Endothelial cell of umbilical vein (primary cell): ENCODE data around the gene MAT2A. TPM values are rescaled to one million over a fixed set of nuclear protein-coding genes. Genes with fewer than 3 reads are reported as not detected.
A peak's percentile ranks its signal among the peaks of the same experiment; 100 is the strongest.

Source experiments
- Bru-seq: library from RNA; stranded (reverse); fragments of 400-500 nt; gene quantifications from one replicate; lab custom pipeline; 2021; lab: Mats Ljungman, UMichigan
- BruChase-seq, 2 experiments: library from RNA; stranded (reverse); fragments of 400-500 nt; gene quantifications; one replicate each; lab custom pipeline; 2021; lab: Mats Ljungman, UMichigan
- BruUV-seq: library from RNA; stranded (reverse); fragments of 400-500 nt; replicated peaks from 2 replicates; lab custom pipeline; 2021; lab: Mats Ljungman, UMichigan
- CTCF ChIA-PET: fragments of 300-600, 350-600 bp; sonication (Branson Sonifier 250); formaldehyde crosslinking; loops from one replicate; lab custom pipeline; 2021; ENCODE audit warnings: antibody characterized with exemption, inconsistent platforms; lab: Charles Lee
- POLR2A ChIA-PET: fragments of 300-600, 350-600 bp; sonication (Branson Sonifier 250); formaldehyde crosslinking; loops from one replicate; lab custom pipeline; 2021; ENCODE audit warnings: antibody characterized with exemption, inconsistent platforms; lab: Charles Lee
- DNase-seq: peaks from one replicate; pipeline ENCODE4 v3.0.0-alpha.2; 2011; ENCODE audit warnings: low read depth, low spot score
- FAIRE-seq: peaks from 2 replicates; lab custom pipeline; 2011; peaks lifted over from hg19 to GRCh38; lab: Jason Lieb, UNC
- H2AFZ ChIP-seq: 2 replicates; pipeline ENCODE4 v1.6.0; 2012; ENCODE audit warnings: low read depth, low read length, control low read depth, inconsistent platforms
- H3K27ac ChIP-seq: 2 replicates; pipeline ENCODE4 v1.5.1; 2011; ENCODE audit warnings: low read depth, mild to moderate bottlenecking, control low read depth, low read length, moderate library complexity; ENCODE audit not compliant: insufficient read depth
- H3K27me3 ChIP-seq, 2 experiments: 2 replicates each; pipeline versions ENCODE4 v1.6.0 to v1.6.1; 2011; ENCODE audit warnings: low read length in 2 of 2, mixed read lengths in 1 of 2; ENCODE audit not compliant: control insufficient read depth in 2 of 2, insufficient read depth in 2 of 2
- H3K36me3 ChIP-seq, 2 experiments: 2 replicates in 1 of 2; 3 replicates in 1 of 2; pipeline ENCODE4 v1.5.1; 2011; ENCODE audit warnings: low read length in 2 of 2, mild to moderate bottlenecking in 1 of 2, moderate library complexity in 1 of 2; ENCODE audit not compliant: control insufficient read depth in 2 of 2, insufficient read depth in 2 of 2; ENCODE audit errors: extremely low read depth in 1 of 2
- H3K4me1 ChIP-seq: 3 replicates; pipeline ENCODE4 v1.5.1; 2011; ENCODE audit warnings: mild to moderate bottlenecking, low read length; ENCODE audit not compliant: control insufficient read depth, insufficient read depth; ENCODE audit errors: extremely low read depth
- H3K4me2 ChIP-seq: 2 replicates; pipeline ENCODE4 v1.6.1; 2011; ENCODE audit warnings: low read length, control low read depth, mixed read lengths; ENCODE audit not compliant: insufficient read depth
- H3K4me3 ChIP-seq, 3 experiments: fragments of 200-600 bp in 1 of 3; sonication (generic), shearing (Covaris generic) in 1 of 3; replicated peaks in 1 of 3; 2 replicates each; pipeline ENCODE4 v1.5.1; 2011 to 2016; ENCODE audit warnings: control low read depth in 3 of 3, low read length in 3 of 3, mild to moderate bottlenecking in 2 of 3, inconsistent platforms in 1 of 3, low read depth in 1 of 3, moderate library complexity in 1 of 3; ENCODE audit not compliant: insufficient read depth in 1 of 3
- H3K79me2 ChIP-seq: 2 replicates; pipeline ENCODE4 v1.6.0; 2012; ENCODE audit warnings: low read length, inconsistent platforms; ENCODE audit not compliant: control insufficient read depth, insufficient read depth
- H3K9ac ChIP-seq: replicated peaks from 2 replicates; pipeline ENCODE3; 2011; ENCODE audit warnings: low read length, control low read depth; ENCODE audit not compliant: insufficient read depth; ENCODE audit errors: extremely low read depth
- H3K9me1 ChIP-seq: replicated peaks from 3 replicates; pipeline ENCODE4 v1.6.0; 2011; ENCODE audit warnings: mild to moderate bottlenecking, low read length; ENCODE audit not compliant: control insufficient read depth, insufficient read depth; ENCODE audit errors: extremely low read depth
- H3K9me3 ChIP-seq: replicated peaks from 2 replicates; pipeline ENCODE4 v1.5.1; 2012; ENCODE audit warnings: low read length, inconsistent platforms; ENCODE audit not compliant: control insufficient read depth, insufficient read depth
- H4K20me1 ChIP-seq: replicated peaks from 2 replicates; pipeline ENCODE3; 2011; ENCODE audit warnings: mild to moderate bottlenecking, low read length; ENCODE audit not compliant: control insufficient read depth, insufficient read depth; ENCODE audit errors: extremely low read depth
- CTCF ChIP-seq, 2 donors: IDR thresholded peaks; 1 replicate in 1 of 2; 2 replicates in 1 of 2; pipeline ENCODE4 v1.5.1; 2011; ENCODE audit warnings: low read length in 2 of 2, mild to moderate bottlenecking in 2 of 2, moderate library complexity in 2 of 2, control low read depth in 1 of 2, inconsistent platforms in 1 of 2, low read depth in 1 of 2; ENCODE audit not compliant: insufficient read depth in 1 of 2; ENCODE audit errors: extremely low read depth in 1 of 2
- EZH2 ChIP-seq: IDR thresholded peaks from 2 replicates; pipeline ENCODE4 v1.6.1; 2012; ENCODE audit warnings: borderline replicate concordance, low read depth, mild to moderate bottlenecking, moderate library complexity, low read length, inconsistent platforms; ENCODE audit not compliant: severe bottlenecking
- FOS ChIP-seq: IDR thresholded peaks from 2 replicates; pipeline ENCODE4 v1.6.1; 2011; ENCODE audit warnings: mild to moderate bottlenecking, low read length, moderate library complexity, borderline replicate concordance; ENCODE audit not compliant: insufficient read depth
- GATA2 ChIP-seq: IDR thresholded peaks from 2 replicates; pipeline ENCODE4 v1.7.0; 2011; ENCODE audit warnings: low read depth, mild to moderate bottlenecking, moderate library complexity, mixed read lengths, low read length; ENCODE audit not compliant: insufficient read length, insufficient read depth
- JUN ChIP-seq: IDR thresholded peaks from 2 replicates; pipeline ENCODE4 v1.6.1; 2011; ENCODE audit warnings: borderline replicate concordance, low read depth; ENCODE audit not compliant: insufficient read length, insufficient read depth
- MAX ChIP-seq: IDR thresholded peaks from 2 replicates; pipeline ENCODE4 v1.6.1; 2011; ENCODE audit not compliant: insufficient read depth, insufficient read length
- MYC ChIP-seq: IDR thresholded peaks from one replicate; pipeline ENCODE4 v1.6.1; 2011; ENCODE audit warnings: mild to moderate bottlenecking, low read depth, low read length
- POLR2A ChIP-seq: IDR thresholded peaks from 2 replicates; pipeline ENCODE4 v1.6.1; 2012; ENCODE audit warnings: low read depth, mild to moderate bottlenecking, control low read depth, low read length
- POLR2AphosphoS5 ChIP-seq: IDR thresholded peaks from 2 replicates; pipeline ENCODE4 v1.6.1; 2012; ENCODE audit warnings: low read depth, mild to moderate bottlenecking, control low read depth, low read length, moderate library complexity; ENCODE audit not compliant: insufficient read depth
- dilution Hi-C: fragments of 300-500 bp; cut with MboI; formaldehyde crosslinking; loops from one replicate; pipeline ENCODE4 v1.15.0; 2019; ENCODE audit warnings: low sequenced_read_pairs; ENCODE audit not compliant: extremely low pct_ligation_motif_present
- intact Hi-C: fragments of 100-400 bp; cut with micrococcal nuclease; formaldehyde crosslinking; loops from one replicate; pipeline ENCODE4 v1.10.0; 2022
- long read RNA-seq: library from polyadenylated mRNA; stranded (forward); transcript quantifications from one replicate; pipeline ENCODE4 v2.0.0, GENCODE V29; 2021
- polyA minus RNA-seq, 3 experiments: library from RNA; depleted of rRNA, polyadenylated mRNA; stranded (reverse); fragments of >200 nt; gene quantifications; 1 replicate in 1 of 3; 2 replicates in 2 of 3; pipeline ENCODE4 v1.2.3, GENCODE V29; 2011
- polyA plus RNA-seq, 4 experiments: library from polyadenylated mRNA; depleted of rRNA in 3 of 4; stranded (reverse) in 3 of 4; unstranded in 1 of 4; fragments of >200 nt; gene quantifications; 2 replicates each; pipeline versions ENCODE4 v1.2.1 to v1.2.3, GENCODE V29; 2011 to 2012; ENCODE audit warnings: missing spikeins in 1 of 4
- total RNA-seq: library from RNA; stranded (reverse); gene quantifications from 2 replicates; pipeline ENCODE4 v1.2.3, GENCODE V29; 2021

Gene MAT2A
- total RNA-seq (236 and 257 TPM in 2 replicates), polyA plus RNA-seq (151 and 172 TPM in 2 replicates), polyA minus RNA-seq (335 and 379 TPM in 2 replicates), Bru-seq, nascent RNA (percentile 100 among the genes with signal in this experiment), BruChase-seq, experiment 1, labeled RNA remaining after a 6-hour chase (percentile 94 among the genes with signal in this experiment), BruChase-seq, experiment 2, labeled RNA remaining after a 2-hour chase (percentile 100 among the genes with signal in this experiment)
- 116 and 136 TPM in 2 replicates for polyA plus RNA-seq (2011; cell fraction: cytosol; rRNA removed)
- 623 and 766 TPM in 2 replicates for polyA plus RNA-seq (2011; cell fraction: nucleus; rRNA removed)
- polyA plus RNA-seq (2012): 223 and 272 TPM in 2 replicates
- 333 TPM for polyA minus RNA-seq (2011; cell fraction: cytosol; rRNA and poly(A)+ RNA removed)
- polyA minus RNA-seq (2011; cell fraction: nucleus; rRNA and poly(A)+ RNA removed): 297 and 352 TPM in 2 replicates
- long read RNA-seq, transcript MAT2A-201 (9 exons, 2,819 nt): major isoform, 76 of 128 reads
- long read RNA-seq, partial matches to known transcripts: 25 of 128 reads
- long read RNA-seq, other reads (novel, unspliced or antisense): 27 of 128 reads

- no peaks in the 10 kb centered on the region for H3K9me3 ChIP-seq
- no TSS peak for BruUV-seq
- peak within 1 kb of the TSS; percentile 100 for H3K9ac ChIP-seq
- H2AFZ ChIP-seq: peak within 1 kb of the TSS; percentile 77
- DNase-seq (peak; percentile 93), FAIRE-seq (peak; percentile 78)
- dilution Hi-C loops (no loop called here), intact Hi-C loops (loop anchor here (1.0 to 5.0 kb wide), 7 partner anchors 23 to 234 kb away; partner anchors contain the start of genes GGCX and TGOLN2)
- TF ChIP-seq POLR2A (peak; percentile 100), POLR2AphosphoS5 (peak; percentile 100), MYC (peak; percentile 93), MAX (peak; percentile 23), CTCF (IDR thresholded peaks at IDR 0.05; ENCODE audit: extremely low read depth in 1 of 2, insufficient read depth in 1 of 2, low read depth in 1 of 2, low read length in 2 of 2) (peak; percentile 74 to 86), FOS (peak; percentile 12), GATA2 (no peak), JUN (no peak), EZH2 (no peak)
- POLR2A ChIA-PET: interaction anchor here (0.6 to 4.5 kb wide), 40 partner anchors 9 to 211 kb away, joined by 3 to 73 read pairs (median 5); partner anchors contain the start of genes ELMOD3, GGCX, RETSAT and RNF181
- no peaks in the 10 kb centered on the region for H3K9me1 ChIP-seq
- peaks cover 17 to 20% of the 10 kb centered on the region in 2 experiments for H3K36me3 ChIP-seq
- CTCF ChIA-PET: interaction anchor here (0.8 to 5.1 kb wide), 23 partner anchors 9 to 192 kb away, joined by 3 to 63 read pairs (median 5); partner anchors contain the start of genes SH2D6 and TMEM150A
- peak within 1 kb of the TSS; percentile 97 for H3K4me2 ChIP-seq
- peaks cover 51% of the 10 kb centered on the region for H3K79me2 ChIP-seq
- H3K27me3 ChIP-seq: no peaks in the 10 kb centered on the region
- peaks cover 4% of the 10 kb centered on the region for H4K20me1 ChIP-seq
- peak within 1 kb of the TSS; percentile 84 to 96 (median 84) for H3K4me3 ChIP-seq
- H3K4me1 ChIP-seq: peaks cover 42% of the 10 kb centered on the region
- H3K27ac ChIP-seq: peak within 1 kb of the TSS; percentile 94
Observed at GRCh38 chr2:85538507-85539360, at the start of gene MAT2A. MAT2A (plus strand) TSS chr2:85539168; CDS start chr2:85539288, 120 bp downstream.
